Activated CD4-positive, alpha-beta T cell treated with anti-CD3 and anti-CD28 coated beads, Interleukin-10, Interleukin-2, amounts not matched to agents 100 ng/mL and 50 ng/mL, durations not matched to agents 16 hours and 8 hours (primary cell): ENCODE measurements around the gene MSANTD2.

Source experiments
- DNase-seq: peaks from one replicate; pipeline ENCODE4 v3.0.0-alpha.2; 2020

Gene MSANTD2

DNA sequence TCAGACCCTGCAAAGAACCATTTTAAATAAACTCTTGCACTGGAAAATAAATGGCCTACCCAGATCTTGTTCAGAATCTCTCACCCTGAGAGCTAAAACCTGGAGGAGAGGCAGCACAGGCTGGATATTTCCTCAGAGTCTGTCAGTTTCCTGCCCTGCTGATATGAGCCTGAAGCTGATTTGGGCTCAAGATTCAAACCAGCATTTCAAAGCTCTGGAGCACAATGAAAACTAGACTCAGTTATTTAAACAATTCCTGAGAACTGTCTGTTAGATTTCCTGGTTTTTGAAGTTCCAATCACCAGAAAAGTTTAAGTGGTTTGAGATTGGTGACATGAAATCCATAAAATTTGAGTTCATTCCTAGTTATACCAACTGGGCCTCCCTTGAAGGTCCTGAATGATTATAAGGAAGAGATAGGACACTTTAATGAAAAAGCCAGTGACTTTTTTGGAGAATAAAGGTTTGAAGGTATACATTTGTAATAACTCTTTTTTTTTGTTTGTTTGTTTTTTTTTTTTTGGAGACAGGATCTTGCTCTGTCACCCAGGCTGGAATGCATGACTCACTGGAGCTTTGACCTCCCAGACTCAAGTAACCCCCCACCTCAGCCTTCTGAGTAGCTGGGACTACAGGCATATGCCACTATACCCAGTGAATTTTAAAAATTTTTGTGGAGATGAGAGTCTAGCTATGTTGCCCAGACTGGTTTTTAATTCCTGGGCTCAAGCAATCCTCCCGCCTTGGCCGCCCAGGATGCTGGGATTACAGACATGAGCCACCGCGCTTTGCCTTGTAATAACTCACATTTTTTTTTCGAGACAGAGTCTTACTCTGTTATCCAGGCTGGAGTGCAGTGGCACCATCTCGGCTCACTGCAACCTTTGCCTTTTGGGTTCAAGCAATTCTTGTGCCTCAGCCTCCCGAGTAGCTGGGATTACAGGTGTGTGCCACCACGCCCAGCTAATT, 30.1 kb downstream of the MSANTD2 start:
- DNase-seq = no peak

- no peak for DNase-seq
These were observed 31.3 kb downstream of the MSANTD2 start for GRCh38 chr11:124768914-124769313.

GRCh38 chr11:124766156-124766555, 34.0 kb downstream of the MSANTD2 start:
- no peak for DNase-seq

DNA sequence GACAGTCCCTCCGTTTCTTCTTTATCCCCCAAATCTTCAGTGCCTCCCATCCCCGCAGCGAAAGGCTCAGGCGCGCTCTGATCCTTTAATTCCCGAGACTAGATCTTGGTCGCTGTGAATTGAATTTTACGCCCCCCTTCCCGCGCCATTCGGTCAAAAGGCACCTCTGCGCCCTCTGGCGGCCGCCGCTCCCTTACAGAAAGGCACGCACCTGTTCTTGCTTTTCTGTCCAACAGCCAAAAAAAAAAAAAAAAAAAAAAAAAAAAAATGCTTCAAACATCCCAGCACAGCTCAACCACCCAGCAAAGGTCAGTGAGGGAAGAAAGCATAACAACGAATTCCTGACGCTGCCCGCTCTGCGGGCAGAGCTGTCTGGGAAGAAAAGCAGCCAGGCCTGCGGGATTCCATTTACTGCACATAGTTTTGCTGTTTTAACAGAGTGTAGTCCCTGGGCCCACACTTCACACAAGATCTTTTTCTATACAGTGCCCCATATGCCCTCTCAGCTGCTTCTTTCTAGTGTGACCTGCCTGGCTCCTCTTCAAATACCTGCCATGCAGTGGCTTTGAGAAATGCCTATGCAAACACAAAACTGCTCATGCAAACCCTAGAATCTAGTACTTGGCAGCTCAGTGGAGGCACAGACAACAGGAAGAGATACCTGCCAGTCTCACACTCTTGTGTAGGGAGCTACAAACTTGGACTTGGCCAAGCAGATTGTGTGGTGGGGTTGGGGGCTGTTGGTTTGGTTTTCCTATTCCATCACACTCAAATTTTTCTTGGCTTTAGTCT, 36.9 kb downstream of the MSANTD2 start:
- peak; percentile 82 for DNase-seq

GRCh38 chr11:124762624-124763155, 37.5 kb downstream of the MSANTD2 start:
- DNase-seq = no peak

- peak; percentile 73 for DNase-seq
These were observed 38.0 kb downstream of the MSANTD2 start, which contains the start of gene ESAM for GRCh38 chr11:124762105-124762623. ESAM (minus strand) TSS chr11:124762290; CDS start chr11:124762154, 136 bp downstream.

- DNase-seq = no peak
These were observed 38.7 kb downstream of the MSANTD2 start for GRCh38 chr11:124761301-124762104.

DNA sequence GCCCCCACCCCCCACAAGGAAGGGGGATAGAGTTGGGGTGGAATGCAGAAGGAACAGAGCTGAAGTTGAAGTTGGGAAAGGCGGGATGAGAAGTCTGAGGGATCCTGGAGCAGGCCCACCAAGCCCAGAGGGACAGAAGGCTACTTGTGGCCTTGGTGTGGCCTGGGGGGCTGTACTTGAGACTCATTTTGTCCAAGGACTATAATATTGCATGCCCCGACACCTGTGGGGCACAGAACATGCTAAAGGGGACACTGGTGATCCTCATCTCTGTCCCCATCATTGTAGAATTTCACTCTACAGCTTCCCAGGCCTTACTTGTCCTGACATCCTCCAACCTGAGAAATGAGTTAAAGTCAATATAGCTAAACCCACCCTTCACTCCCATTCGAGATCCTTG, 39.4 kb downstream of the MSANTD2 start:
- no peak for DNase-seq

DNA sequence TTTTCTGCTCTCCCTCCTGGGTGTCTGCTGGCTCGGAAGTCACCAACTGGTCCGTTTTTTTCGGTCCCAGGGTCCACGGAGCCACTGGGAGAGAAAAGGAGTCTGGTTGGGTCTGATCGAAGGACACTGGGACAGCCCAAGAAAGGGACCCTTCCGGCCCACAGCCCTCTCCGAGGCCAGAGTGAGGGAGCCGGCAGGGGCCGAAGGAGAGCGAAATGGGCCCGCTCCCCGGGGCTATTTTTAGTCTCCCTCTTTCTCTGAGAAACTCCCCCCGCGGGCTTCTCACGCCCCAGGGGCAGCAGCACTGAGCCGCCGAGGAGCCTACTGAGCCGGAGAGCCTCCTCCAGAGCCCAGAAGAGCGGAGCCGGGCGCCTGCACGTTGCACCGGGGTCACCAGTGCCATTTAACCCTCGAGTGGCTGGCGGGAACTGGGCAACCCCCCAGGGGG, 40.0 kb downstream of the MSANTD2 start:
- no peak for DNase-seq

GRCh38 chr11:124759266-124760204, 40.7 kb downstream of the MSANTD2 start:
- DNase-seq = no peak

- DNase-seq = peak; percentile 74
These were observed 41.6 kb downstream of the MSANTD2 start for GRCh38 chr11:124758355-124759265.

DNA sequence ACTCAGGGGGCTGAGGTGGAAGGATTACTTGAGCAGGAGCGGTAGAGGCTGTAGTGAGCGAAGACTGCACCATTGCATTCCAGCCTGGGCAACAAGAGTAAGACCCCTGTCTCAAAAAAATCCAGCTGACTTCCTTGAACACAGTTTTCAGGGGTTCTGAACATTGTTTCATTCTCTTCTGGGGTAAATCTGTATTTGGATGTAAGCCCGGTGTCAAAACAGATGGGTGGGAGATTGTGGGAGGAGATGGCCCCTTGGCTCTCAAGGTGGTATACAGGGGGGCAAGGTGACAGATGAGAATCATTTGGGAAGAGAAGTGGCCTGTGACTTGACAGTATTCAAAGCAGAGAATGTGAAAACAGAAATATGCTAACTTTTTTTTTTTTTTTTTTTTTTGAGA, 42.9 kb downstream of the MSANTD2 start:
- no peak for DNase-seq

DNA sequence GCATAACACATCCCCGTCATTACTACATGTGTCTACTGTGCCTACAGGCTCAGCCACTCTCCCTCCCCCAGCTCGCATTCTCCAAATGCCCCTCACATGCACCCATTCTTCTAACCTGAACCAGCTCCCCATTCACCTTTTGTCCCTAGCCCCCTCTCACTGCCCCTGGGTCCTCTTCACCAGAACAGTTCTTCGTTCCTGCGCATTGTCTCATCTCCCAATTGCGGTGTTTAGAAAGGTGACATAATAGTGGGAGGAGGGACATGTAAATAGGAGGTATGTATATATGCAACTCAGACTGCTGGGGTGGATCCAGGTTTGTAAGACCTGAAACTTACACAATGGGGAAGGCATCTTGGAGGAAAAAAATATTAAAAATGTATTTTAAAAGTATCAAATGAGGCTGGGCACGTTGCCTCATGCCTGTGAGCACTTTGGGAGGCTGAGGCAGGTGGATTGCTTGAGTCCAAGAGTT, 43.4 kb downstream of the MSANTD2 start:
- DNase-seq = no peak

DNA sequence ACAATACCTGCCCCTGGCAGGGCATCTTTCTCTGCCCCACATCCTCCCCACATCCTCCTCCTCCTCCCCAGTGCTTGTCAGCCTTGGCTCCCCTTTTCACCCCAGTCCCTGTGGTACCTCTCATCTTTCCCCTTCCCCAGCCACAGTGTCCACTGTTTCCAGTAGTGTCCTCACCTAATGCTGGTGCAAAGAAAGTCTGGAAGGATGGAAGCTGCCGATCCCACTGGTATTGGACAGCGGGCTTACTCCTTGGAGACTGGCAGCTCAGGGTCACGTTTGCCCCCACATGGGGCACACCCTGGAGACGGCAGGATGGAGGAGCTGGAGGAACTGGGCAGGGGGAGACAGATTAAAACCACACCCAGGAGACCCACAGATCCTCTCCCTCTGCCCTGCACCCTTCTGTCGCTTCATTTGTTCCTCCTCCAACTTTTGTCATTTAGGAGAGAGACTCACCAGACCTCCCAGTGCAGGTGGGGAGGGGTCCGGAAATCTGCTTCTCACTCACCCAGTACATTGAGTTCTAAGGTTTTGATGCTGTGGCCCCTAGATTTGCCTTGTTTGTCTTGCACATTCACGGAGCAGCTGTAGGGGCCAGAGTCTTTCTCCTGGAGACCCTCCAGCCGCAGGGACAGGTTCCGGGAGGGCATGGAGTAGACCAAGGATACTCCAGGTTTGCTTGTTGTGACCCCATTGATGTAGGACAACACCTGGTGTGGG, 44.0 kb downstream of the MSANTD2 start:
- no peak for DNase-seq

DNA sequence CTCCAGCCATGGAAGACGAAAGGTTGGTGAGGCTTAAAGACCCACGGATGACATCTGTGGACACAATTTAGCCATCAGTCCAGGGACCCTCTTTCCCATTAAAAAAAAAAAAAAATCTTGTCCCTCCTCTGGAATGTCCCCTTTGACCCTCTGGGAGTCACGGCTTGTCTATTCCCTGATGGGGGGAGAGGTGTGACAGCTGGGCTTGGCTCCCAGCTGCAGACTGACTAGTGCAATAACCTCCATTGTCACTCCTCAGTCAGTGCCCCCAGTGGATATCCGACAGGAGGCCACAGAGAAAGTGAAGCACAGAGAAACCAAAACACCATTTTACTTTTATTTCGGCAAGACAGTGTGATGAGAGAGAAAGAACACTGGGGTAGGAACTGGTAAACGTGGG, 45.5 kb downstream of the MSANTD2 start:
- DNase-seq = no peak

GRCh38 chr11:124754309-124754708, 45.9 kb downstream of the MSANTD2 start:
- DNase-seq = no peak

- no peak for DNase-seq
These were observed 46.6 kb downstream of the MSANTD2 start for GRCh38 chr11:124753624-124754023.

DNA sequence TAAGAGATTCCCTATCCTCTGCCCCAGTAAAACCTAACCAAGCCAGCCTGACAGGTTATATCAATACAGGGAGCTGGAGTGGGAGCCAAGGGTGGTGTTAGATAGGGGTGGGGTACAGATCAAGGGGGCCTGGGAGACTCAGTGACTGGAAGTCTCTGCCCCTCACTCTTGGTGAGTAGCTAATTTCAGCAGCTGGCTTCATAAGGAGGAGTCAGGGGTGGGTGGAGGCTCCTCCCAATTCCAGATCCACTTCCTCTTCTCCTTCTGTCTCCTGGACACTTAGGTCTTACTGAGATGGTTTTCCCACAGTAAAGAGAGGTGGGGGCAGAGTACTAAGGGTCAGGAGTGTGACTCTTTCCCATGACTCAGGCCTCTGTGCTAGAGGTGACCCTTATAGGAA, 47.0 kb downstream of the MSANTD2 start:
- no peak for DNase-seq

DNA sequence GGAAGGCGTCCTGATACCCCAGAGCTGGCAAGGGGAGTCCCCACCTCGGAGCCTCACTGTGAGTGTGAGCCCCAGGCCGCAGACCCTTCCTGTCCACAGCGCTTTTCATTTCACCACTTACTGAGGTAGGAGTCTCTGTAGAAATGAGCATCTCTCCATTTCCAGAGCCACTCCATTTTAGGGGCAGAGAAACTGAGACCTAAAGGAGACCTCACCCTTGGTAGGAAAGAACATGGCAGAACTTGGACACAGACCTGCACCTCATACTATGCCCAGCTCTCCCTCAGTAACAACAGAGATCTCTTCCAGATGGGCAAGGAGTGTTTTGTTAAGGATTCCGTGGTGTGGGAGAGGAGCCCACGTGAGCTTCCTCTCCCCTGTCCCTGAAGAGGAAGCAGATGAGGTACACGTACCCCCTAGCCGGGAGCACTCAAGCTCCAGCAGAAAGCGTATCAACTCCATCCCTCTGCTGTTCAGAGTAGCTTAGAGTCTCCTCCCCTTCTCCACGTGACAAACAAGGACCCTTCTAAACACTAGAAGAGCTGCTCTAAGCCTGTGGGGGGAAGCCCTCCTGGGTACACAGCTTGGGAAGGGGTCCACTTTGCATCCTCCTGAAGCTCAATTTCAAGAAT, 47.6 kb downstream of the MSANTD2 start:
- DNase-seq = no peak
